ENCODE data around the gene TCEAL5. TPM values are rescaled to one million over a fixed set of nuclear protein-coding genes. Genes with fewer than 3 reads are reported as not detected.
A peak's percentile ranks its signal among the peaks of the same experiment; 100 is the strongest.

Gene TCEAL5
- total and polyA plus RNA-seq, 2 of the 8 experiments (the other 6 are each of a cell fraction or from before 2014, with no cell fraction given) = 0.17 to 6.6 TPM

- POLR2A ChIA-PET (ENCODE audit: partially characterized antibody) = interaction anchor here (1.2 to 1.9 kb wide), 5 partner anchors 20 to 154 kb away, joined by 4 to 8 read pairs (median 5); partner anchors contain the start of genes TCEAL7 and TCEAL9
- FAIRE-seq = peak; percentile 82
- no peak overlapping the region for H2BK12ac ChIP-seq (ENCODE audit: low read depth, low read length)
Observed at GRCh38 chrX:103309860-103310554, 33.5 kb upstream of the TCEAL5 start.

More at GRCh38 chrX:103309860-103310554, 33.5 kb upstream of the TCEAL5 start:
- H3K4ac ChIP-seq (replicated peaks; ENCODE audit: insufficient read length, low read depth, low read length) = no peak overlapping the region
- H2AK5ac ChIP-seq (ENCODE audit: low read depth, low read length) = no peak overlapping the region
- peak overlapping the region; percentile 59 to 92 (median 70) for H3K4me3 ChIP-seq (ENCODE audit: extremely low read depth in 1 of 4, insufficient read depth in 2 of 4, low read depth in 3 of 4, low read length in 4 of 4)
- peak overlapping the region; percentile 75; the same call in 1 of the 2 replicates for H3K27ac ChIP-seq (ENCODE audit: low read depth, low read length)
- no peak overlapping the region for H3K14ac ChIP-seq (ENCODE audit: insufficient read length)
- H4K20me1 ChIP-seq (replicated peaks in 1 of 2; ENCODE audit: control insufficient read depth in 1 of 2, insufficient read depth in 2 of 2, low read length in 2 of 2) = no peaks in the 10 kb centered on the region
- no peak overlapping the region for H3K56ac ChIP-seq (replicated peaks; ENCODE audit: insufficient read length, low read depth, low read length)
- H3K9ac ChIP-seq (replicated peaks in 1 of 4; ENCODE audit: extremely low read depth in 1 of 4, low read depth in 3 of 4, low read length in 3 of 4) = peak overlapping the region in 3 of 4 experiments; percentile 56 to 87 (median 75); a peak in 3 of 7 replicates
- H4K91ac ChIP-seq (replicated peaks; ENCODE audit: insufficient read length, low read length) = no peak overlapping the region
- no peak overlapping the region for H2BK15ac ChIP-seq (ENCODE audit: low read length)
- H2BK5ac ChIP-seq (ENCODE audit: low read depth, low read length) = no peak overlapping the region
- no peak overlapping the region for H3K18ac ChIP-seq (ENCODE audit: extremely low read depth, low read length)
- H3K79me2 ChIP-seq (ENCODE audit: control insufficient read depth in 1 of 2, insufficient read depth in 2 of 2, low read length in 2 of 2) = no peaks in the 10 kb centered on the region
- no peak overlapping the region for H2BK20ac ChIP-seq (ENCODE audit: low read length)
- H3K27me3 ChIP-seq (replicated peaks in 1 of 4; ENCODE audit: control insufficient read depth in 3 of 4, extremely low read depth in 1 of 4, insufficient read depth in 3 of 4, low read length in 3 of 4) = no peaks in the 10 kb centered on the region
- H3K23me2 ChIP-seq (ENCODE audit: low read depth, low read length) = no peaks in the 10 kb centered on the region; the same call in 1 of the 2 replicates
- DNase-seq (ENCODE audit: low read depth in 1 of 2, low spot score in 2 of 2) = no peak
- H3K79me1 ChIP-seq (ENCODE audit: low read depth, low read length) = no peaks in the 10 kb centered on the region
- no peak overlapping the region for H2BK120ac ChIP-seq (replicated peaks; ENCODE audit: low read depth, low read length)
- H3K23ac ChIP-seq (ENCODE audit: insufficient read length) = no peak overlapping the region
- H2AFZ ChIP-seq (ENCODE audit: low read length) = no peak overlapping the region
- H4K8ac ChIP-seq (ENCODE audit: extremely low read depth, insufficient read depth, low read length) = peak overlapping the region; percentile 79; the same call in 1 of the 2 replicates
- H3K36me3 ChIP-seq (ENCODE audit: control insufficient read depth in 2 of 4, insufficient read depth in 4 of 4, low read length in 3 of 4) = peaks cover 0 to 6% (median 0%) of the 10 kb centered on the region in 4 experiments; a peak in 1 of 8 replicates
- H3K4me2 ChIP-seq (ENCODE audit: insufficient read depth in 1 of 2, low read depth in 2 of 2, low read length in 2 of 2) = peak overlapping the region; percentile 50 to 66
- H3K4me1 ChIP-seq (replicated peaks in 1 of 4; ENCODE audit: control insufficient read depth in 3 of 4, insufficient read depth in 4 of 4, low read length in 3 of 4) = no peaks in the 10 kb centered on the region
- TF ChIP-seq HDAC2 (IDR thresholded peaks at IDR 0.05; ENCODE audit: borderline replicate concordance in 1 of 2, low read depth in 2 of 2, low read length in 2 of 2) (no peak), KDM5A (IDR thresholded peaks at IDR 0.05; ENCODE audit: low read length) (no peak), ASH2L (IDR thresholded peaks at IDR 0.05; ENCODE audit: low read length) (no peak), KDM4A (IDR thresholded peaks at IDR 0.05; ENCODE audit: low read depth, low read length, severe bottlenecking) (peak; percentile 19), YY1 (IDR thresholded peaks at IDR 0.05; ENCODE audit: low read depth, low read length) (peak; percentile 85), USF2 (IDR thresholded peaks at IDR 0.05; ENCODE audit: low read length) (no peak)
- CTCF ChIA-PET (ENCODE audit: partially characterized antibody) = no interaction called here
- H4K5ac ChIP-seq (ENCODE audit: insufficient read length, low read depth, low read length) = no peak overlapping the region
- 38% methylated on average over 12 of the region's 32 CpGs; no CpG with 5 or more reads in 1 of the 2 experiments for WGBS, 2 experiments (ENCODE audit: extremely low coverage in 1 of 2, insufficient coverage in 1 of 2, insufficient read length in 1 of 2, insufficient replicate concordance in 2 of 2, low coverage in 1 of 2, low lambda C conversion rate in 2 of 2, missing lambda C conversion rate in 1 of 2)
- no peaks in the 10 kb centered on the region for H3K9me3 ChIP-seq (ENCODE audit: insufficient read depth in 2 of 2, low read depth in 1 of 2, low read length in 1 of 2)
